Stimulated activated CD4-positive, alpha-beta T cell treated with anti-CD3 and anti-CD28 coated beads, Interleukin-15, amount 100 ng/mL, for 48 hours (primary cell): Measurements from ENCODE around the gene CD164.
A peak's percentile ranks its signal among the peaks of the same experiment; 100 is the strongest.

Experiments used
- DNase-seq, 2 donors: peaks; one replicate each; pipeline ENCODE4 v3.0.0-alpha.2; 2020; ENCODE audit warnings: low read depth in 2 of 2

CD164 gene

DNA sequence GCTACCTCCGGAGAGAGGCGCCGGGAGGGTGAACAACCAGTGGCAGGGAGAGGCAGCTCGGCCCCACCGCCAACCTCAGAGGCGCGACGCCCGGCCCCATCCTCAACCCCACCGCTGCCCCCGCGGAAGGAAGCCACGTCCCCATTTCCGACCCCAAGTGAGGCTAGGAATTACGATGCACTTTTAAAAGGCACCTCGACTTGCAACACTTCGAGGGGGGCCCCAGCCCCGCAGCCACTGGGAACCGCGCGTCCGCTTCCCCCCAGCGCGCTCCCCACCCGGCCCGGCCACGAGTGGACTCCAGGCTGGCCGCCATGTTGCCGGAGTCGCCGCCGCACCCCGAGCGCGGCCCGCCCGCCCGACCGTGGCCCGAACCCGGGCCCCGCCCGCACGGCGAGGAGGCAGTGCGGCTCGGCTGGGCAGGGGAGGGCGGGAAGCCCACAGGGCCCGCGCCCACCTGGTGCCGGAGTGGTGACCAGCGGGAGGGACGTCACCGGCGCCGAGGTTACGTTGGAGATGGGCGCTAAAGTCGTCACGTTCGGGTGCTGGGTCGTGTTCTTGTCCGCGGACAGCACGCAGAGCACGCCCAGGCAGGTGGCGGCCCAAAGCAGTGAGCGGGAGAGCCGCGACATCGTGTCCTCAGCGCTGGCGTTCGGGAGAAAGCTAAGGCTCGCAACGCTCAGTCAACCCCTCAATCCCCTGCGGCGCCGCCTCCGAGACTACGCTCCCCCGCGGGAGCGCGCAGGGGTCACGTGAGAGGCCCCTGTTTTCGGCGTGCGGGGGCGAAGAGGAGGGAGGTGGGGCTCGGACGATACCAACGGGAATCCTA, at the start of gene CD164:
TSS of gene CD164 (minus strand) at position 721 of the 829 bp plus-strand sequence. CDS start at position 632, 89 bp downstream.
- peak; percentile 91 to 92 for DNase-seq

DNA sequence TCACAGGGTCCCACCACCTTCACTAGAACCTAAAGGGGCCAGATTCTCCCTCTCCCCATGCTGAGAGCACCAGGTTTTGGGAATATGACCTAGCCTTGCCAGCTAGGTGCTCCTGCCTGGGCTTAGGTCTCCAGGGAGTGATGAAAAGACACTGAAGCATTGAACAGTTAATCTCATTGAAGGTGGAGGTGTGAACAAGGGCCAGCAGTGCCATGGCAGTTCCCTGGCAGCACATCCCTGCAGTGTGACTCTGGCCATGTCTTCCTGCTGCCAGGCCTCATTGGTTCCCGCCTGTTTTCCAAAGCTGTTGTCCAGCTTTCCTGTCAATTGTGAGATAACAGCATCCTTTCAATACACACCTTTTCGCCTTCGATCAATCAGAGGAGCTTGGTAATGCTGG, 47.2 kb upstream of the CD164 start:
- no peak for DNase-seq

DNA sequence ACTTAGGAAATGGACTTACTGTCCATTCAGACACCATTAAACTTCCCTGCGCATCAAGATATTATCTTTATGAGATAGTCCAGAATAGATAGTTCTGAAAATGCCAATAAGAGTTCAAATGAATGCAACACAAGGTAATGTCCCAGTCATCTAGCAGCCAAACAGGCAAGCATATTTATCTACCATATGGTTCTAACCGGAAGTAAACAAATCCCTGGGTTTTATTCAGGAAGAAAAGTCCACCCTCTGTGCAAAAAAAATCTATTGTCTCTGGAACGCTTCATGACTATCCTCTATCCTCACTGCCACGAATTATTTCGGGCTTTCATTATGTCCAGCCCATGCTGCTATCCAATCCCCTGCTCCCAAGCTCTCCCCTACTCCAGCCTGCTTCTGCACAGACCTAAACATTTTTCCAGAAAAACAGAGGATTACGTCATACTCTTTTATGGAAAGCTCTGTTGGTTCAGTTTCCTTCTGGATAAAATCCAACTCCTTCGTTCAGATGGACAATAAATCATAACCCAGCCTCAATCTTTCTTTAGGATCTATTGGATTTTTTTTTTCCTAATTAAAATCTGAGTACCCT, 46.7 kb upstream of the CD164 start:
- no peak for DNase-seq

DNA sequence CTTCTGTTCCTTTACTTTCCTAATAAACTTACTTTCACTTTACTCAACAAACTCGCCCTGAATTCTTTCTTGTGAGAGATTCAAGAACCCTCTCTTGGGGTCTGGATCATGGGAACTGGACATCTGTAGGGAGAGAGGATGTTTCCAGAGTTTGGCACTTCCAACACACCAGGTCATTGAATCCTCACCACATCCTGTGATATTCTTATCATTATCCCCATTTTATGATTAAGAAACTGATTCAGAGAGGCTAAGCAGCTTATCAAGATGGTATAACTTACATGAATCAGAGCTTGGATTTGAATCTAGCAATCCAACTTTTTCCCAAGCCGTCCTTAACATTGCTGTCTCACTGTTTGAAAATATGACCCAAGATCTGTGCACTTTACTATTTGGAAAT, 42.7 kb upstream of the CD164 start:
- no peak for DNase-seq

DNA sequence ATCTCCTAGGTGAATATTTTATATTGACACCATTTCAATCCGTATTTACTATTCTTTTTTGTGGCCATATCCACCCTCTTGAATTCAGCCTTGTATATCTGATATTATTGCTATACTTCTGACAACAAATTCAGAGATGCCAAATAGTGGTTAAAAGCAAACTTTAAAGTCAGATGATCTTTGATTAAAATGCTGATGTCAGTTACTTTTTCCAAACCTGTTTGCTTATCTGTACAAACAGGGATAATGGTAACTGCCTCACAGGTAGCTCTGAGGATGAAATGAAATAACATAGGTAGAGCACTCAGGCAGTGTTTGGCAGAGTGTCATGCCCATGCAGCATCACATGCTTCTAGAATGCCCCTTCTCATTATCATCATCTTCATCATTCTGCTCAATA, 38.9 kb upstream of the CD164 start:
- DNase-seq, result no peak

DNA sequence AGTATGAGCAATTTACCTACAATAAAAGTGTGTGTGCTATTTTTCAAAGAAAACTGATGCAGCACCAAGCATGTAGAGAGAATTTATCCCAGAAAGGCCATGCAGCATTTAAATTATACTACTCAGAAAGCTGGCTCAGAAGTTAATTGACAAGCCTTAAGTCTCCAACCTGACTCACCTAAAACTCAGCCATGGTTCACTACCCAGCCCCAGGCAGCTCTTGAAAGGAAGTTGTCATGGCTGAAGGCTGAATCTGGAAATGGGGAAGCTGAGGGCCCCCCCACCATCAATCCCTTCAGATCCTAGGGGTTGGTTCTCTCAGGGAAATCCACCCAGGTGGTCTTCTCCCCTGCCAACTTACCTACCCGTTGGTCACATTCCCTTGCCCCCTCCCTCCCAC, 38.5 kb upstream of the CD164 start:
- DNase-seq, result no peak

DNA sequence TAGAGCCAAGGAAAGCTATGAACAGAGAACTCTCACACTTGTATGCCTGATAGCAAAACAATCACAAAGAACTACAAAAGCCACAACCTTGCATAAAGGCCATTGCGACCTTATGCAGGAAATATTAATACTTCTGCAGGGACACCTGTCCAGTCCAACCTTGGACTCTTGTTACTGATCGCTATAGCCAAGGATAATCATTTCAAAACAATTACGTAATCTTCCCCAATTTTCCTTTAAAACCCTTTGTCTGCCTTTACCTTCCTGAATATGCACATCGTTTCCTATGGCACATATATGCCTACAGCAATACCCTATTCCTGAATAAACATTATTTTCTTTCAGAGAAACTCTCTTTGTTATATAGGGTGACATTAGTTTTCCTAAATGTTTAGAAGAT, 35.4 kb upstream of the CD164 start:
- DNase-seq, result no peak

DNA sequence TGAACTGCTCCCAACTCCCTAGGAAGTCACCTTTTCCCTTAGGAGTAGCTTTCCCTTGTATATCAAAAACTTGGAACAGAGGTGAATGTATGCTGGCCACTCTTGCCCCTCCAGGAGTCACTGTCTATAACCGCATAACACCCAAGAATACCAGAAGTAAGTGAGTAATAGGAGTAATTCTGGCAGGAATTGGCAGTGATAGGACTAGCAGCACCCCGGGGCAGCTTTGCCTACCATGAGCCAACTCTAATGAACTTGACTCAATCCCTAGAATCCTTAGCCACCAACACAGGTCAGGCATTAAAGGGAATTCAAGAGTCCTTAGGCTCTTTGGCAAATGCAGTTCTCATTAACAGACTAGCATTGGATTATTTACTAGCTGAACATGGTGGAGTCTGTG, 28.8 kb upstream of the CD164 start:
- no peak for DNase-seq

DNA sequence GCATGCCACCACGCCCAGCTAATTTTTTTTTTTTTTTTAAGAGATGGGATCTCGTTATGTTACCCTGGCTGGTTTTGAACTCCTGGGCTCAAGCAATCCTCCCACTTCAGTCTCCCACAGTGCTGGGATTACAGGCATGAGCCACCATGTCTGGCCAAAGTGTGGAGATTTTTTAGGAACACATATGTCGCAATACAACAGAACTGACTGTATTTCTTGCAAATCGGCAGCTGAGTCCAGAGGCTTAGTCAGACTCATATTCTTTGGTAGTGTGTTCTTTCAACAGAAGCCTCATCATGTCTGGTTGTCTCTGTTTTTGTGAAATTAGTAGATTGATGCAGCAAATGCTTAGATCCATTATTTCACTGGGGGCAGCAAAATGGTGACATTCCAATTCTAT, 23.9 kb upstream of the CD164 start:
- no peak for DNase-seq

DNA sequence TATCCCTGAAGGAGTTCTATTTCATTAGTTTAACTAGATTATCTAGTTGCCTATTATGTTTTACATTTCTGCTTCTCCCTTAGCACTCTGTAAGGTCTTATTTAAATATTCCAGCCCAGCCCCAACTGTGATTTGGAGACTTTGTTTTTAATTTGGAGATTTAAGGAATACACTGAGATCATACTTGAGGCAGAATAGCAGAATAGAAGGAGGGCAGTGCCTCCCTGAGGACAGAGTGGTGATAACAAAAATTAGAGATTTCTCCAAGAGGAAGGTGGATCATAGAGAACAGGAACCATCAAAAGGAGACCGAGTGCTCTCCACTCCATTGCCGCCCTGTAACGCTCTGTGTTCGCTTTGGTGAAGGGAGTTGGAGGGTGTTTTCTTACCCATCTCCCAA, 14.8 kb upstream of the CD164 start:
- DNase-seq, result no peak

DNA sequence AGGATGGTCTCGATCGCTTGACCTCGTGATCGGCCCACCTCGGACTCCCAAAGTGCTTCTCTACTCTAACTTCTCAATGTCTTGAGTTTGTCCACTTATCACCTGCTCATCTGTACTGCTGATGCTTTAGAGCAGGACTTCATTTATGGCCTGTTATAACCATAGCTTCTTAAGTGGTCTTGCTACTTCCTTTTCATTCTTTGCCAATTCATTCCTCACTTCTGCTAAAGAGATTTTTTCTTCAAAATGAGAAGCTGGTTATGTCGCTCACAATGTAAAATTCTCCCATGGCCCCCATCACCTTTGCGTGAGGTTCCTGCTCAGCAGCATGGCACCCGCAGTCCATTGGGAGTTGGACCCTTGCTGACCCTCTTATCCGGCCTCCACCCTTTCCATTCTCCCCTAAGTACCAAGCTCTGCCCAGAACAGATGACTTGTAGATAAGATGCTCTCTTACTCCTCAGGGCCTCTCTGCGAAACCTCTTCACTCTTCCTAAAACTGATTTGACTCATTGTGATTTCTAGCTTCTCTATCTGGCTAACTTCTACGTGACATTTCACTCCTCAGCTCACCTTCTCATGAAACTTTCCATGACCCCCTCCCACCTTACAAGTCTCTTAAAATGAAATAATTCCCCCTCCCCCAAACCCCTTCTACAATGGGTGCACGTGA, 13.9 kb upstream of the CD164 start:
- no peak for DNase-seq

DNA sequence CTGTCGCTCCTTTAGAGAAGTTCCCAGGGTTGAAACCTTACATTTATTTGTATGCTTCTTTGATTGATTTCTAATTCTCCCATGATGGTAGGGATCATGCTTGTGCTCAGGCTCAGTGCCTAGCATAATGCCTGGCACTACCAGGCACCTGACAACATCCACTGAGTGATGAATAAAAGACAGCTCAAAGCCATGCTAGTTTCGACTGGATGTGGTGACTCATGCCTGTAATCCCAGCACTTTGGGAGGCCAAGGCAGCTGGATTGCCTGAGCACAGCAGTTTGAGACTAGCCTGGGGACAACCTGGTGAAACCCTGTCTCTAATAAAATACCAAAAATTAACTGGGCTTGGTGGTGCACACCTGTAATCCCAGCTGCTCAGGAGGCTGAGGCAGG, 11.6 kb upstream of the CD164 start:
- DNase-seq, result no peak

DNA sequence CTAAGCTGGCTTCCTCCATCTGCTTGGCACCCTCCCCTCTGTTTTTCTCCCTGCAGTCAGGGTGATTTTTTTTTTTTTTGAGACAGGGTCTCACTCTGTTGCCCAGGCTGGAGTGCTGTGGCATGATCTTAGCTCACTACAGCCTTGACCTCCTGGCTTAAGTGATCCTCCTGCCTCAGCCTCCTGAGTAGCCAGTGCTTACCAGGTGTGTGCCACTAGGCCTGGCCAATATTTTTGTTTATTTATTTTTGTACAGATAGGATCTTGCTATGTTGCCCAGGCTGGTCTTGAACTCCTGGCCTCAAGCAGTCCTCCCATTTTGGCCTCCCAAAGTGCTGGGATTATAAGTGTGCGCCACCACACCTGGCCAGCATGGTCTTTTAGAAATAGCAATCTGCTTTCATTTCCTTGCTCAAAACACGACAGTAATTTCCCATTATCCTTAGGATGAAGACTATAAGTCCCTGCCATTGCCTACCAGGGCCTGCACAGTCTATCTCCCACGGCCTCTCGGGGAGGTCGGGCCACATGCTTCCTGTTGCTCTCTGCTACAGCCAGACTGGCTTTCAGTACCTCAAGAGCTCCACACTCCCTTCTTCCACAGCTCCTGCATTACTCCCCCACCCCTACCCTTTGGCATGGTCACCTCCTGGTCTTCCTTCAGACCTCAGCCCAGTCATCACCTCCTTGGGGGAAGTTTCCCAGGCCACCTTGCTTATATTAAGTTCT, 11.1 kb upstream of the CD164 start:
- no peak for DNase-seq

DNA sequence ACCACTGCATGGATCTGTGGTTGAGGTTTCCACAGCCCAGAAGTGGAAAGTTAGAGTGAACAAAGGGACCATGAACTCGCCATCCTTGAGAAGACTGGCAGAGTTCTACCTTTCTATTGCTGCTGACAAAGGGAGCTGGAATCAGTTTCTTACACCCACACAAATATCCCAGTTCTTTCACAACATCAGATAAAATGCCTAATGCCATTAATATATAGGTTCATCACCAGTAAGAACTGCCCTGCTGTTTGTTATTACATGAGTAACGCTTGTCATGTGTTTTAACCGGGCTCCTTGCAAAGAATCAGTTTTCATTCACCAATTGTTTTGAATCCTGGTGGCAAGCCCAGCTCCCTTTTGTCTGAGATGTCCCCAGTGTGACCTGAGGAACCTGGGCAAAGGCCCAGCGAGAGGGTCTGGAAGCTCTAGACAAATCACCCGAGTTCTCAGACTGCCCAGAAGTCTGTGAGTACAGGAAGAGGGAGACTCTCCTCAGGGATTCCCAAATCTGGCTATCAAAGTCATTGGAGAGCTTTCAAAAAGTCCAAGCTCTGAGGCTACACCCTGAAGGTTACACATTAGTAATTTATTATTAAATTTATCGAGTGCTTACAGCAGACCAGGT, 7.5 kb upstream of the CD164 start:
- DNase-seq, result no peak

DNA sequence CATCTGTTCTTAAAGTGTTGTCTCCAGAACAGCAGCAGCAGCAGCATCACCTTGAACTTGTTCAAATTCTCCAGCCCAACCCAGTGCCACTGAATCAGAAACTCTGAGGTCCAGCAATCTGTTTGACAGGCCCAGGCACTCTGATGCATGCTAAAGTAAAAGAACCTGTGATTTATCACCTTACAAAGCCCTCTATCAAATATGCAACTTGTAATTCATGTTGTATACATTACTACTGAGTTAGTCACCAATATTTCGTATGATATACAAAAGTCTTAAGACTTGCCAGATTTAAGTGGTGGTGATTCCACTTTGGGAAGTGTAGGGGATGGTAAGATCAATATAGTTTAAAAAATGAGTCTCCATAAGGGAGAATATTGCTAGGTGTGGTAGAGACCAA, 6.0 kb upstream of the CD164 start:
- no peak for DNase-seq

DNA sequence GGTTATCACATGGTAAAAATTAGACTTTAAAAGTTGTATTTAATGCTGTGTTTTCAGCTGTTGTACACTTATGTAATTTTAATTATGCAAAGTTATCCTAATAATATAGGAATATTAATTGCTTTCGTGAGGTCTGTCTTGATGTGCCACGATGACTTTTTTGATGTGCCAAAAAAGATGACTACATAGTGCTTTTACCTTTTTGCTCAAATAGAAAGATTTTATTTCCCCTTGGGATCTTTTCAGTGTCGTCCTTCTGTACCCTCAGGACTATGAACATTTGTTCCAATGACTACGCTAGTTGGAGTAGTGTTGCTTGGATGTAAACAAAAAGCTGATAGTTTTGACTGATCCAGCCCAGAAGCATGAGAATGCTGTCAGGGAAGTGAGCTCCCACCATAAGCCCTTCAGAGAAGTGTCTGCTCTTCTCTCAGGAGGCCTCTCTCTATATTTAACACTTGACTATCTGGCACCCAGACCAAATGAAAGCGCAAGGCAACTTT, 1.2 kb upstream of the CD164 start:
- no peak for DNase-seq

DNA sequence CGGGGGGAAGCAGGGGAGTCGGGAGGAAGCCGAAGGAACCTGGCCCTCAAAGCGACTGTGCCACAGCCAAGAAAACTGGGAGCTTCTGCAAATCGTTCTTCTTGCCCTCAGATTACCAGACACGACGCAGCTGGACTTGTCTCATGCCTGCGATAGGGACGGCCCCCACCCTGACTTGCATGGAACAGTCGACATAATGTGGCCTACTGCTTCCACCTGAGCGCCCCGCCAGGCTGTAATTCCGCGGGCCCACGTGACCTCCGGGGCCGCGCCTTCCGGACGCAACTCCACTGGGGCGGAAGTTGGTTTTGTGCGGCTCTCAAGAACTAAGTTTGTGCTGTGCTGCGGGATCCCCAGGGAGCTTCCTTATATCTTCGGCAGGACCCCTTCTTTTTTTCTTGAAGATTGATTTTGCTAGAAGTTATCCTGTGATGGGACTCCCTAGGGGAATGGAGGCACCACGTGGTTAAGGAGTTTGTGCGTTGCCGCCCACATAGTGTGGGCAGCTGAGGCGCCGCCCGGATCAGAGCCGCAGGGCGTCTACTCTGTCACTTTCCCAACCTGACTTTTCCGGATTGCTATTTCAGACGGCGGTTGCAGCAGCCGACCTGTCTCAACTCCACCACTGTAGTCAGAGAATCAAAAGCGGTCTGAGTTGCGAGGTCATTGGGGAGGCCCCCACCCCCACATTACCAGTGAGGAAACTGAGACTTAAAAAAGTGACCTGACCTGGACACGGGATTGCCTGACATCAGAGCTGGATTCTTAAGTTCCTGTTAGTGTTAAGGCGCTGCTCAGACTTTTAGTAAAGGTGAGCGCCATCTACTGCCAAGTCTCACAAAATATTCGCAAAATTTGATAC, 540 bp upstream of the CD164 start:
- DNase-seq, result peak; percentile 84 to 85

DNA sequence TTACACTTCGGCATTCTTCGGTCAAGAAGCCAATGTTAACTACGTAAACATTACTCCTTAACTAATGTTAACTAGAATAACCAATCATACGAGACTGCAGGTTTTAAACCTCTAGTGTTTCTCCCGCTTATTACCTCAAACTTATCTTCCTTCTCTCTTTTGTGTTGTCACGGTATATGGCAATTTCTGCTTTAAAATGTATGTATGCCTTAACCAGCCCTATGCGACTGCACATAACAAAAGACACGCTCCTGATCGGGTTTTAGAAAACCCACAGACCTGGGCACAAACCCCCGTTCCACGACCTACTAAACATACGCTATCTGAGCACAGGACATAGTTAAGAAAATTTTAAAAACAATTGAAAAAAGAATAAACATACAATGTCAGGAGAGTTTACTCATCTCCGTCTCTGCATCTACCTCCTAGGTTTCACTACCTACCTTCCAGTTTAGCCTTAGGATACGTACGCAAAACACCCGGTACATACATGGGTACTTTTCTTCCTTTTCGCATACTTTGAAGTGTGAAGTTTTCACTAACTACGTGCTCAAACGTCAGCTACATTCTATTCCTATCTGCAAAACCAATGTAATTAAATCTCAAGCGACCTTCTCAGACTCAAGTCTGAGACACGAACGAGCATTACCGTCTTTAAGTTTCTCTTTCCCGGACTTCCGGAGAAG, 1.1 kb downstream of the CD164 start:
- no peak for DNase-seq

DNA sequence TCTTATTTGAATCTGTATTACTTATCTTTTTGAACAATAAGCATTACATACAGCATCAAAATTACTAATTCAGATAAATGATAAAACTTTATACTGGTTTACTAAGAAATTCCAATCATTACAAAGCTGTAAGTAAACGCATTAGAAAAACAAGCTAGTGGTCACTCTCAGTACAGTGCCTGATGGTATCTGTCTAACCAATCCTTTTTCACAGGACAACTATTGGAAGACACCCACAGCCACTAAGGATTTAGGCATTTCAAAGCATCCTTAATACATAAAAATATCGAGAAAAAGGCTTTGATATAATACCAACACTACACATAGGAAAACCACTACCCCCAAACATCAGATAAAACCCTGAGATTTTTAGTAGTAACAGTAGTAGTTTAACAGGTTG, 2.6 kb downstream of the CD164 start:
- DNase-seq, result no peak

DNA sequence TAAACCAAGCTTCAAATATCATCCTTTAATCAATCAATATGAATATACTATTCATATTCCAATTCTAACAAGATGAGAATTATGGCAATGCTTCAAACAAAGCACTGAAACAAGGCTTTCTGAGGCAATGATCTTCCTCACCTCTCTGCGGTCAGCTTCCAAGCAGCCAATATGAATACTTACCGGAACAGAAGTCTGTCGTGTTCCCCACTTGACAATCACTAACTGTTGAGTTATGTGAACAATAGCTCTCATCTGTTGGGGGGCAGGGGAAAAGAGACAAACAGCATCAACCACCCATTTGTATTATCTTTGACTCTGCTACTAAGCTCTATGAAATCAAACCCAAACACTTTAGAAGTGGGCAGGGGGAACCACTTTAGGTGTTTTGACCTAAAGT, 4.5 kb downstream of the CD164 start:
- DNase-seq, result no peak
